CD14-positive monocyte (primary cell): ENCODE data around the gene TMEM181. TPM values are rescaled to one million over a fixed set of nuclear protein-coding genes. Genes with fewer than 3 reads are reported as not detected.

Source experiments
- DNase-seq, 3 donors: peaks; one replicate each; pipeline ENCODE4 v3.0.0-alpha.2; 2011 to 2022
- H2AFZ ChIP-seq: 2 replicates; pipeline ENCODE4 v1.6.0; 2012; ENCODE audit warnings: mild to moderate bottlenecking, low read depth, low read length, inconsistent platforms; ENCODE audit not compliant: insufficient read depth, poor library complexity, severe bottlenecking
- H3K27ac ChIP-seq, 2 donors: 1 replicate in 1 of 2; 2 replicates in 1 of 2; pipeline ENCODE4 v1.5.1; 2012 to 2013; ENCODE audit warnings: low read length in 2 of 2, control low read depth in 1 of 2, inconsistent platforms in 1 of 2, low read depth in 1 of 2, mild to moderate bottlenecking in 1 of 2
- H3K27me3 ChIP-seq, 2 donors: one replicate each; pipeline versions ENCODE4 v1.6.0 to v1.6.1; 2011 to 2013; ENCODE audit warnings: low read length in 2 of 2; ENCODE audit not compliant: control insufficient read depth in 2 of 2, insufficient read depth in 2 of 2
- H3K36me3 ChIP-seq, 2 donors: replicated peaks in 1 of 2; 1 replicate in 1 of 2; 2 replicates in 1 of 2; pipeline versions ENCODE4 v1.5.1 to v1.6.1; 2012 to 2013; ENCODE audit warnings: low read length in 2 of 2, control low read depth in 1 of 2, inconsistent platforms in 1 of 2, mild to moderate bottlenecking in 1 of 2; ENCODE audit not compliant: insufficient read depth in 2 of 2, control insufficient read depth in 1 of 2
- H3K4me1 ChIP-seq, 2 donors: 1 replicate in 1 of 2; 2 replicates in 1 of 2; pipeline versions ENCODE4 v1.5.1 to v1.6.1; 2012 to 2013; ENCODE audit warnings: low read length in 2 of 2, control low read depth in 1 of 2, inconsistent platforms in 1 of 2, mild to moderate bottlenecking in 1 of 2, moderate library complexity in 1 of 2; ENCODE audit not compliant: insufficient read depth in 2 of 2, control insufficient read depth in 1 of 2
- H3K4me2 ChIP-seq: replicated peaks from 2 replicates; pipeline ENCODE3; 2012; ENCODE audit warnings: low read length, moderate library complexity, mild to moderate bottlenecking; ENCODE audit not compliant: poor library complexity, severe bottlenecking; ENCODE audit errors: extremely low read depth
- H3K4me3 ChIP-seq, 3 experiments: fragments of 200-600 bp in 1 of 3; sonication (generic) in 1 of 3; replicated peaks in 1 of 3; 1 replicate in 2 of 3; 2 replicates in 1 of 3; pipeline ENCODE4 v1.5.1; 2011 to 2013; ENCODE audit warnings: low read length in 3 of 3, mild to moderate bottlenecking in 3 of 3, control low read depth in 2 of 3, low read depth in 2 of 3, inconsistent platforms in 1 of 3, moderate library complexity in 1 of 3
- H3K79me2 ChIP-seq: 2 replicates; pipeline ENCODE4 v1.6.0; 2012; ENCODE audit warnings: mild to moderate bottlenecking, control low read depth, inconsistent platforms, low read length, moderate library complexity; ENCODE audit not compliant: insufficient read depth
- H3K9ac ChIP-seq: 2 replicates; pipeline ENCODE4 v1.6.0; 2017; ENCODE audit warnings: low read length, mild to moderate bottlenecking; ENCODE audit not compliant: insufficient read depth, poor library complexity, severe bottlenecking
- H3K9me3 ChIP-seq, 2 donors: replicated peaks in 1 of 2; 1 replicate in 1 of 2; 2 replicates in 1 of 2; pipeline versions ENCODE4 v1.5.1 to v1.6.1; 2012 to 2013; ENCODE audit warnings: low read length in 2 of 2, control low read depth in 1 of 2; ENCODE audit not compliant: control insufficient read depth in 1 of 2, insufficient read depth in 1 of 2
- H4K20me1 ChIP-seq: 2 replicates; pipeline ENCODE4 v1.6.0; 2012; ENCODE audit warnings: mild to moderate bottlenecking, low read length, control low read depth, moderate library complexity; ENCODE audit not compliant: insufficient read depth
- H3K27ac Mint-ChIP-seq, 7 donors: one replicate each; pipeline ENCODE4 v1.8.0; 2020; ENCODE audit warnings: mild to moderate bottlenecking in 7 of 7, mixed read lengths in 7 of 7, moderate library complexity in 6 of 7, inconsistent platforms in 2 of 7
- H3K27me3 Mint-ChIP-seq, 3 donors: one replicate each; pipeline ENCODE4 v1.8.0; 2021 to 2022; ENCODE audit warnings: low read depth in 3 of 3, mild to moderate bottlenecking in 3 of 3, mixed read lengths in 3 of 3, moderate library complexity in 3 of 3, inconsistent platforms in 1 of 3
- H3K36me3 Mint-ChIP-seq, 2 donors: one replicate each; pipeline ENCODE4 v1.8.0; 2020; ENCODE audit warnings: mixed read lengths in 2 of 2, inconsistent platforms in 1 of 2, mild to moderate bottlenecking in 1 of 2
- H3K4me1 Mint-ChIP-seq: one replicate; pipeline ENCODE4 v1.8.0; 2020; ENCODE audit warnings: mild to moderate bottlenecking, mixed read lengths
- H3K4me3 Mint-ChIP-seq, 2 donors: one replicate each; pipeline ENCODE4 v1.8.0; 2020; ENCODE audit warnings: mild to moderate bottlenecking in 2 of 2, mixed read lengths in 2 of 2, moderate library complexity in 1 of 2
- H3K9me3 Mint-ChIP-seq, 7 donors: one replicate each; pipeline ENCODE4 v1.8.0; 2020 to 2022; ENCODE audit warnings: mixed read lengths in 7 of 7, mild to moderate bottlenecking in 6 of 7, moderate library complexity in 6 of 7, inconsistent platforms in 2 of 7
- CTCF ChIP-seq: fragments of 200-600 bp; IDR thresholded peaks from one replicate; pipeline ENCODE4 v1.8.0; 2022; ENCODE audit warnings: antibody characterized with exemption, mild to moderate bottlenecking
- WGBS: methylation state at CpG from one replicate; pipeline ENCODE4 v1.1.5; 2013; ENCODE audit warnings: missing lambda C conversion rate; ENCODE audit not compliant: insufficient coverage; 5-methylcytosine and 5-hydroxymethylcytosine counted together
- intact Hi-C, 2 donors: fragments of 100-400 bp; cut with micrococcal nuclease; formaldehyde crosslinking; loops; one replicate each; pipeline versions ENCODE4 v1.15.0 to v1.15.1; 2023
- polyA plus RNA-seq, 3 donors: library from polyadenylated mRNA; depleted of rRNA in 1 of 3; unstranded in 2 of 3; stranded (reverse) in 1 of 3; fragments of 300-500 nt in 2 of 3; fragments of >200 nt in 1 of 3; fragmentation: Illumina TruSeq in 2 of 3; gene quantifications; 1 replicate in 2 of 3; 2 replicates in 1 of 3; pipeline ENCODE4 v1.2.3, GENCODE V29; 2012 to 2021

Gene TMEM181
- polyA plus RNA-seq, 3 donors: 2.4 to 6.8 (median 2.6) TPM

- DNase-seq: no peak
- H3K4me1 Mint-ChIP-seq: no peaks in the 10 kb centered on the region
- Histone ChIP-seq H3K36me3 (peaks cover 57 to 76% of the 10 kb centered on the region in 2 donors), H3K27ac (no peak overlapping the region), H4K20me1 (no peaks in the 10 kb centered on the region), H3K79me2 (no peaks in the 10 kb centered on the region), H3K9ac (no peak overlapping the region), H3K9me3 (no peaks in the 10 kb centered on the region), H3K4me3 (no peak overlapping the region), H3K27me3 (no peaks in the 10 kb centered on the region), H3K4me2 (no peak overlapping the region), H2AFZ (no peak overlapping the region), H3K4me1 (no peaks in the 10 kb centered on the region)
- intact Hi-C loops: no loop called here
- WGBS: 98% methylated on average over 20 of the region's 25 CpGs
- no peaks in the 10 kb centered on the region for H3K9me3 Mint-ChIP-seq
- H3K27ac Mint-ChIP-seq: peak overlapping the region in 1 of 7 donors; percentile 35
- TF ChIP-seq CTCF: no peak
- peaks cover 80 to 94% of the 10 kb centered on the region in 2 donors for H3K36me3 Mint-ChIP-seq
- H3K4me3 Mint-ChIP-seq: no peak overlapping the region
- peaks cover 0 to 2% (median 0%) of the 10 kb centered on the region in 3 donors for H3K27me3 Mint-ChIP-seq
These were observed 62.0 kb downstream of the TMEM181 start for GRCh38 chr6:158621694-158622544.

GRCh38 chr6:158622545-158623190 is 62.8 kb downstream of the TMEM181 start:
- H3K9me3 Mint-ChIP-seq: no peaks in the 10 kb centered on the region
- Histone ChIP-seq H3K79me2 (no peaks in the 10 kb centered on the region), H2AFZ (no peak overlapping the region), H3K36me3 (peaks cover 64 to 83% of the 10 kb centered on the region in 2 donors), H3K4me3 (no peak overlapping the region), H3K4me1 (no peaks in the 10 kb centered on the region), H3K27me3 (no peaks in the 10 kb centered on the region), H3K9ac (no peak overlapping the region), H3K9me3 (no peaks in the 10 kb centered on the region), H4K20me1 (no peaks in the 10 kb centered on the region), H3K4me2 (no peak overlapping the region), H3K27ac (peak overlapping the region in 1 of 2 donors; percentile 11)
- no peak for TF ChIP-seq CTCF
- intact Hi-C loops: no loop called here
- DNase-seq: no peak
- peaks cover 80 to 94% of the 10 kb centered on the region in 2 donors for H3K36me3 Mint-ChIP-seq
- H3K4me1 Mint-ChIP-seq: no peaks in the 10 kb centered on the region
- H3K27me3 Mint-ChIP-seq: peaks cover 0 to 2% (median 0%) of the 10 kb centered on the region in 3 donors
- 93% methylated on average over 8 of the region's 10 CpGs for WGBS
- H3K4me3 Mint-ChIP-seq: no peak overlapping the region
- H3K27ac Mint-ChIP-seq: peak overlapping the region in 4 of 7 donors; percentile 20 to 65 (median 48)
